SH-SY5Y (cell line): ENCODE data around the gene DERA.

Source experiments
- GATA2 ChIP-seq: IDR thresholded peaks from 2 replicates; pipeline ENCODE4 v1.6.1; 2011; ENCODE audit warnings: mild to moderate bottlenecking, low read depth, low read length
- GATA3 ChIP-seq: IDR thresholded peaks from 2 replicates; pipeline ENCODE4 v1.6.1; 2011; ENCODE audit warnings: low read depth, mild to moderate bottlenecking, low read length, moderate library complexity

GRCh38 chr12:16086462-16086861 lies 175.3 kb downstream of the DERA start:
- TF ChIP-seq GATA3, result no peak
- no peak for TF ChIP-seq GATA2
